Spleen (tissue), 11 donors: ENCODE results near the gene USP36. TPM values are rescaled to one million over a fixed set of nuclear protein-coding genes. Genes with fewer than 3 reads are reported as not detected.

ENCODE experiments used
- DNase-seq: peaks from one replicate; pipeline ENCODE4 v3.0.0-alpha.2; 2020
- H3K27ac ChIP-seq, 8 donors: fragments of 200-600 bp; sonication (generic) in 7 of 8; 1 replicate in 4 of 8; 2 replicates in 4 of 8; pipeline versions ENCODE4 v1.5.0 to v1.8.0; 2016 to 2021; ENCODE audit warnings: inconsistent platforms in 4 of 8, mild to moderate bottlenecking in 4 of 8, moderate library complexity in 1 of 8
- H3K27me3 ChIP-seq, 7 donors: fragments of 200-600 bp; sonication (generic) in 6 of 7; replicated peaks in 1 of 7; 1 replicate in 4 of 7; 2 replicates in 3 of 7; pipeline versions ENCODE4 v1.5.0 to v1.8.0; 2016 to 2021; ENCODE audit warnings: inconsistent platforms in 3 of 7, mild to moderate bottlenecking in 1 of 7
- H3K36me3 ChIP-seq, 6 donors: fragments of 200-600 bp; sonication (generic) in 5 of 6; 1 replicate in 4 of 6; 2 replicates in 2 of 6; pipeline versions ENCODE4 v1.5.0 to v1.8.0; 2016 to 2021; ENCODE audit warnings: inconsistent platforms in 2 of 6
- H3K4me1 ChIP-seq, 6 donors: fragments of 200-600 bp; sonication (generic) in 5 of 6; 1 replicate in 3 of 6; 2 replicates in 3 of 6; pipeline versions ENCODE4 v1.5.0 to v1.8.0; 2016 to 2021; ENCODE audit warnings: inconsistent platforms in 3 of 6
- H3K4me3 ChIP-seq, 8 donors: fragments of 200-600 bp; sonication (generic) in 7 of 8; 1 replicate in 4 of 8; 2 replicates in 4 of 8; pipeline versions ENCODE4 v1.5.0 to v1.8.0; 2016 to 2021; ENCODE audit warnings: inconsistent platforms in 4 of 8, mild to moderate bottlenecking in 4 of 8, moderate library complexity in 2 of 8
- H3K9me3 ChIP-seq, 8 donors: fragments of 200-600 bp; sonication (generic) in 7 of 8; 1 replicate in 4 of 8; 2 replicates in 4 of 8; pipeline versions ENCODE4 v1.5.0 to v1.8.0; 2016 to 2021; ENCODE audit warnings: inconsistent platforms in 4 of 8
- POLR2A ChIP-seq, 3 donors: fragments of 450-650 bp; IDR thresholded peaks; one replicate each; pipeline ENCODE4 v1.5.1; 2017; ENCODE audit warnings: antibody characterized with exemption in 3 of 3, mild to moderate bottlenecking in 1 of 3
- POLR2AphosphoS5 ChIP-seq, 3 donors: sonication (generic); formaldehyde crosslinking; IDR thresholded peaks; one replicate each; pipeline ENCODE4 v1.5.1; 2017; ENCODE audit warnings: antibody characterized with exemption in 3 of 3
- WGBS, 5 donors: extraction: QIAGEN DNeasy Blood & Tissue Kit in 3 of 5; methylation state at CpG; one replicate each; pipeline versions ENCODE4 v1.1.5 to v1.1.7; 2013 to 2018; 5-methylcytosine and 5-hydroxymethylcytosine counted together
- intact Hi-C: fragments of 100-400 bp; cut with DNase I; formaldehyde crosslinking; loops from one replicate; pipeline ENCODE4 v1.15.0; 2023; ENCODE audit warnings: low total_unique reads
- polyA plus RNA-seq, 3 donors: library from polyadenylated mRNA; stranded (reverse); fragments of 200-250 nt; gene quantifications; one replicate each; pipeline ENCODE4 v1.2.1, GENCODE V29; 2013
- total RNA-seq, 7 donors: library from RNA; depleted of rRNA in 3 of 7; stranded (reverse); fragments of >200 nt in 3 of 7; fragmentation: NEBNext Ultra II Directional in 4 of 7; extraction: Animal tissue kit (Norgen Biotek cat#: 25700) in 4 of 7; gene quantifications; one replicate each; pipeline versions ENCODE4 v1.1.0 to v1.2.1, GENCODE V29; 2016 to 2021
- TF ChIP-seq, protein P1 (sequence below), 11 experiments: fragments of 200-600 bp in 7 of 11; fragments of 450-650 bp in 4 of 11; sonication (generic) in 4 of 11; IDR thresholded peaks in 8 of 11; conservative IDR thresholded peaks in 3 of 11; 1 replicate in 7 of 11; 2 replicates in 4 of 11; pipeline versions ENCODE4 v1.4.0 to v1.8.0; 2016 to 2021; ENCODE audit warnings: antibody characterized with exemption in 11 of 11, inconsistent platforms in 4 of 11, mild to moderate bottlenecking in 1 of 11
- donor health status: healthy with polysubstance abuse.
- donor health status: DM: no; HTN: no; CAD: no; lungs with moderate emphysema.
- donor health status: DM: no; HTN: no; CAD: no.
- donor health status: Bipolar disorder and iron deficiency.
- donor health status: healthy.
- donor health status: DM: no; HTN: no; CAD: no.
- donor health status: DM: yes; HTN: yes; CAD: no.

The USP36 gene
- total and polyA plus RNA-seq, 10 donors: 13.4 to 95.0 (median 51.6) TPM

DNA sequence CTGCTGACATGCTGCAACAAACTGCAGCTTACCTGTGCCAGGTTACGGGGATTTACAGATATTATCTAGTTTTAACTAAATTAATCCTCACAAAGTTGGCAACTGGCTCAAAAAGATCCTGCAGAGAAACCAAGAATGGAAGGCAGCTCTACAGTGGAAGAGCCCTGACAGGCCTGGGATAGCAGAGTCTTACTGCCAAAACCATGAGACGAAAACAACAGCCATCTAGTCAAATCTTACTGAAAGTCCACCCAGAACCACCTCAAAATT is 8.1 kb downstream of the USP36 start:
- peaks cover 16 to 100% (median 93%) of the 10 kb centered on the region in 6 donors for H3K36me3 ChIP-seq

DNA sequence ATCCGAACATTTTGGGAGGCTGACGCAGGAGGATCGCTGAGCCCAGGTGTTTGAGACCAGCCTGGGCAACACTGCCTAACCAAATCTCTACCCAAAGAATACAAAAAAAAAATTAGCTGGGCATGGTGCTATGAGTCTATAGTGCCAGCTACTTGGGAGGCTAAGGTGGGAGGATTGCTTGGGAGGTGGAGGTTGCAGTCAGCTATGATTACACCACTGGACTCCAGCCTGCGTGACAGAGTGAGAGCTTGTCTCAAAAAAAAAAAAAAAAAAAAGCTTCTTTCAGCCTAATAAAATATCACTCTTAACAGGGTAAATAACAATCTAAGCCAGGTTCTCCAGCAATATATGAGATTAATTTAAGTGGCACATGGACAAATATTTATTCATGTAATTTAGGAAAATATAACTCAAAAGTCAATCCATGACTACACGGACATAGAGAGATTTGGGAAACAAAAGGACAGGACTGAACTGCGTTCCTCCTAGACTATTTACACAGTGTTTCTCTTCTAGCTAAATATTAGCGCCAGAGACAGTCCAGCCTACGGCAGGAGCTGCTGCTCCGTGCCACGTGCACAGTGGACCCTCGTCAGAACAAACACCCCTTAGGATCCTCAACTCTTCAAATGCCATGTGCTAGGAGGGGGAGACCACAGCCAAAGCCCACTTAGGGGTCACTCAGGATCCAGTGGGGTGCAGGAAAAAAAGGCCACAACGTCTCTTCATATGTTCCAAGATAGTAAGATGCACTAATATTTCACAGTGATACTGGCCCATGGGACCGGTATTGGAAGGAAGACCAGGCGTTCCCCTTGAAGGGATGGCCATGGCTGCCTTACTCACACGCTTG is 8.7 kb downstream of the USP36 start:
- no peaks in the 10 kb centered on the region for H3K9me3 ChIP-seq
- TF ChIP-seq POLR2A (IDR thresholded peaks at IDR 0.05) (no peak), POLR2AphosphoS5 (IDR thresholded peaks at IDR 0.05) (no peak)
- TF ChIP-seq, protein P1, sequence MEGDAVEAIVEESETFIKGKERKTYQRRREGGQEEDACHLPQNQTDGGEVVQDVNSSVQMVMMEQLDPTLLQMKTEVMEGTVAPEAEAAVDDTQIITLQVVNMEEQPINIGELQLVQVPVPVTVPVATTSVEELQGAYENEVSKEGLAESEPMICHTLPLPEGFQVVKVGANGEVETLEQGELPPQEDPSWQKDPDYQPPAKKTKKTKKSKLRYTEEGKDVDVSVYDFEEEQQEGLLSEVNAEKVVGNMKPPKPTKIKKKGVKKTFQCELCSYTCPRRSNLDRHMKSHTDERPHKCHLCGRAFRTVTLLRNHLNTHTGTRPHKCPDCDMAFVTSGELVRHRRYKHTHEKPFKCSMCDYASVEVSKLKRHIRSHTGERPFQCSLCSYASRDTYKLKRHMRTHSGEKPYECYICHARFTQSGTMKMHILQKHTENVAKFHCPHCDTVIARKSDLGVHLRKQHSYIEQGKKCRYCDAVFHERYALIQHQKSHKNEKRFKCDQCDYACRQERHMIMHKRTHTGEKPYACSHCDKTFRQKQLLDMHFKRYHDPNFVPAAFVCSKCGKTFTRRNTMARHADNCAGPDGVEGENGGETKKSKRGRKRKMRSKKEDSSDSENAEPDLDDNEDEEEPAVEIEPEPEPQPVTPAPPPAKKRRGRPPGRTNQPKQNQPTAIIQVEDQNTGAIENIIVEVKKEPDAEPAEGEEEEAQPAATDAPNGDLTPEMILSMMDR (IDR thresholded peaks at IDR 0.05 in 8 of 11, conservative IDR thresholded peaks at IDR 0.05 in 3 of 11): no peak
- H3K36me3 ChIP-seq: peaks cover 16 to 100% (median 94%) of the 10 kb centered on the region in 6 donors
- no peaks in the 10 kb centered on the region for H3K27me3 ChIP-seq
- no peak for DNase-seq
- H3K4me1 ChIP-seq: peaks cover 0 to 12% (median 5%) of the 10 kb centered on the region in 6 donors
- 92 to 96% (median 94%) methylated on average over 15 of the region's 15 CpGs for WGBS, 5 donors
- H3K27ac ChIP-seq: no peak overlapping the region
- H3K4me3 ChIP-seq: no peak overlapping the region
- intact Hi-C loops: no loop called here

More for the DNA sequence above, 8.1 kb downstream of the USP36 start:
- H3K4me1 ChIP-seq: peaks cover 0 to 12% (median 2%) of the 10 kb centered on the region in 6 donors
- H3K27me3 ChIP-seq: no peaks in the 10 kb centered on the region
- no peak overlapping the region for H3K27ac ChIP-seq
- intact Hi-C loops: no loop called here
- no peak for DNase-seq
- 90 to 96% (median 96%) methylated on average over 2 of the region's 2 CpGs for WGBS, 5 donors
- TF ChIP-seq POLR2A (IDR thresholded peaks at IDR 0.05): no peak
- TF ChIP-seq, protein P1 (IDR thresholded peaks at IDR 0.05 in 8 of 11, conservative IDR thresholded peaks at IDR 0.05 in 3 of 11): no peak
- H3K4me3 ChIP-seq: no peak overlapping the region
- H3K9me3 ChIP-seq: no peaks in the 10 kb centered on the region

DNA sequence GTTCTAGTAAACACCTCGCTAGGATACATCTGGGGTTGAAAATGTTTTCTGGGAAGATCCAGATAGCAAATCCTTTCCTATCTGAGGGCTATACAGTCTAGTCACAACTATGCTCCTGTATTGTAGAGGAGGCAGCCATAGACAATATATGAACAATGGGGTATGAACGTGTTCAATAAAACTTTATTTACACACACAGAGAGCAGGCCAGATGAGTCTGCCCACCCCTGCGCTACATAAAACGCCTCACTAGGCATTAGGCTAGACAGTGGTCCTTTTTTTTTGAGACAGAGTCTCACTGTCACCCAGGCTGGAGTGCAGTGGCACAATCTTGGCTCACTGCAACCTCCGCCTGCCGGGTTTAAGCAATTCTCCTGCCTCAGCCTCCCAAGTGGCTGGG is 11.1 kb downstream of the USP36 start:
- Histone ChIP-seq H3K27me3 (no peaks in the 10 kb centered on the region), H3K27ac (no peak overlapping the region), H3K9me3 (no peaks in the 10 kb centered on the region), H3K36me3 (peaks cover 10 to 100% (median 96%) of the 10 kb centered on the region in 6 donors), H3K4me1 (peaks cover 0 to 30% (median 11%) of the 10 kb centered on the region in 6 donors), H3K4me3 (no peak overlapping the region)
- no peak for DNase-seq
- no peak for TF ChIP-seq POLR2A (IDR thresholded peaks at IDR 0.05)
- no peak for TF ChIP-seq POLR2AphosphoS5 (IDR thresholded peaks at IDR 0.05)
- TF ChIP-seq, protein P1 (IDR thresholded peaks at IDR 0.05 in 8 of 11, conservative IDR thresholded peaks at IDR 0.05 in 3 of 11): no peak
- 93 to 99% (median 96%) methylated on average over 6 of the region's 6 CpGs for WGBS, 5 donors
- intact Hi-C loops: no loop called here

DNA sequence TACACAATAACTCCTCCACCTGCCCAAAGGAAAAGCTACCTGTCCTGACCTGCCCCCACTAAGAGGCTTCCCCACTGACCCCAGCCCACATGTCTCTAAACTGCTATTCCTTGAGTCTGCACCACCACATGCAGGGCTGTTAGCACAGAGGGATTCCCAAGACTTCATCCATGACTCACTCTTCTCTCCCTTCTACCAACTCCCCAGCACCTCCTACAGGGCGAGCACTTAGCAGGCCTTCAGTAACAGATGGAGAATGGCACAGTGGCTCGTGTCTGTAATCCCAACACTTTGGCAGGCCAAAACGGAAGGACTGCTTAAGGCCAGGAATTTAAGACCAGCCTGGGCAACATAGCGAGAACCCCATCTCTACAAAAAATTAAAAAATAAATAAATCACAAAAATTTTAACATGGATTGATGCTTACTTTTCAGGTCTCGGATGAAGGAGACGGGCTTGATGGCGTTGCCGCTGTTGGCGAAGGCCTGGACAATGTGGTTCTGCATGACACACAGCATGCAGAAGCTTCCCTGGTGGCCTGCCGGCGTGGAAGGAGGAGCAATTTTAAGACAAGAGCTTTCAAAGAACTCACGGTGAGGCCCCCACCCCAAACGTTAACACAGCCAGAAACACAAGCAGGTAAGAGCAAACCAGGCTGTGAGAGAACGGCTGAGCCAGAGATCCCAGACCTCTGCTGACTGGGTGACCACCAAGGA is 12.0 kb downstream of the USP36 start:
- Histone ChIP-seq H3K36me3 (peaks cover 6 to 100% (median 96%) of the 10 kb centered on the region in 6 donors), H3K4me1 (peaks cover 0 to 30% (median 12%) of the 10 kb centered on the region in 6 donors), H3K27ac (no peak overlapping the region), H3K4me3 (no peak overlapping the region), H3K9me3 (no peaks in the 10 kb centered on the region), H3K27me3 (no peaks in the 10 kb centered on the region)
- WGBS, 5 donors: 90 to 96% (median 95%) methylated on average over 14 of the region's 14 CpGs
- intact Hi-C loops: no loop called here
- TF ChIP-seq, protein P1 (IDR thresholded peaks at IDR 0.05 in 8 of 11, conservative IDR thresholded peaks at IDR 0.05 in 3 of 11): no peak
- no peak for TF ChIP-seq POLR2AphosphoS5 (IDR thresholded peaks at IDR 0.05)
- no peak for TF ChIP-seq POLR2A (IDR thresholded peaks at IDR 0.05)
- no peak for DNase-seq
